Breast epithelium (tissue), 4 donors: ENCODE results near the gene FHOD3. TPM values are rescaled to one million over a fixed set of nuclear protein-coding genes. Genes with fewer than 3 reads are reported as not detected.

Experiments used
- DNase-seq, 2 donors: peaks; one replicate each; pipeline ENCODE4 v3.0.0-alpha.2; 2019; ENCODE audit warnings: low spot score in 2 of 2
- H3K27ac ChIP-seq, 2 donors: fragments of 200-600 bp; sonication (generic) in 1 of 2; one replicate each; pipeline ENCODE4 v1.5.1; 2016 to 2019; ENCODE audit warnings: mild to moderate bottlenecking in 1 of 2
- H3K27me3 ChIP-seq, 2 donors: fragments of 200-600 bp; sonication (generic) in 1 of 2; one replicate each; pipeline versions ENCODE4 v1.5.1 to v1.6.0; 2017 to 2019; ENCODE audit warnings: control low read depth in 1 of 2, mild to moderate bottlenecking in 1 of 2
- H3K36me3 ChIP-seq: fragments of 200-600 bp; one replicate; pipeline ENCODE4 v1.5.1; 2019
- H3K4me1 ChIP-seq, 2 donors: fragments of 200-600 bp; sonication (generic); one replicate each; pipeline ENCODE4 v1.5.1; 2016 to 2019; ENCODE audit warnings: control low read depth in 1 of 2
- H3K4me3 ChIP-seq, 3 donors: fragments of 200-600 bp; sonication (generic); 1 replicate in 2 of 3; 2 replicates in 1 of 3; pipeline ENCODE4 v1.5.1; 2016 to 2019; ENCODE audit warnings: mild to moderate bottlenecking in 3 of 3, moderate library complexity in 2 of 3
- H3K9me3 ChIP-seq, 2 donors: fragments of 200-600 bp; sonication (generic) in 1 of 2; one replicate each; pipeline ENCODE4 v1.5.1; 2016 to 2019; ENCODE audit warnings: control low read depth in 1 of 2
- POLR2A ChIP-seq: fragments of 450-650 bp; IDR thresholded peaks from one replicate; pipeline ENCODE4 v1.6.1; 2016; ENCODE audit warnings: antibody characterized with exemption, mild to moderate bottlenecking, moderate library complexity
- POLR2AphosphoS5 ChIP-seq, 3 donors: sonication (generic); formaldehyde crosslinking; IDR thresholded peaks; one replicate each; pipeline ENCODE4 v1.6.1; 2017; ENCODE audit warnings: antibody characterized with exemption in 3 of 3
- intact Hi-C: fragments of 100-400 bp; cut with DNase I; formaldehyde crosslinking; loops from one replicate; pipeline ENCODE4 v1.15.1; 2023; ENCODE audit warnings: low total_unique reads
- total RNA-seq, 3 donors: library from RNA; depleted of rRNA; stranded (reverse); fragments of >200 nt; gene quantifications; one replicate each; pipeline ENCODE4 v1.1.0, GENCODE V29; 2016
- TF ChIP-seq, protein P1 (sequence below), 3 donors: fragments of 450-650 bp; IDR thresholded peaks; one replicate each; pipeline ENCODE4 v1.5.1; 2016 to 2017; ENCODE audit warnings: antibody characterized with exemption in 3 of 3, mild to moderate bottlenecking in 3 of 3, moderate library complexity in 3 of 3

Gene FHOD3
- total RNA-seq, 3 donors from 2014 or later, result 1.9 to 13.1 (median 13.0) TPM

DNA sequence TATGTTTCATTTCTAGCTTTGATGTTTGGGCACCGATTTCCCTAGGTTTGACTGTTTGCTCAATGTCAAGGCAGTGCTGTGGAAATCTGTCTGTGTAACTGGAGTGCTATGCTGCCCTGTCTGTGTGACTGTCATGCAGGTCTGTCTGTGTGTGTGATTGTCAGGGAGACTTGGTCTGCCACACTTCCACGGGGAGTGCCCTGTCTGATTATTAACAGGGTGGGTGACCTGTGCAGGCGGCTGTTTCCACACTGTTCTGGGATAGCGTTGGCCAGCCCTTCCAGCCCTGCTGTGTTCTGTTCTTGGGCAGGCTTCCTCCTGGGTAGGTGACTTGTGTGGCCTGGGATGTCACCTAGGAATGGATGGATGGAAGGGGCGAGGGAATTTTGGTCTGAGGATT, 85.3 kb downstream of the FHOD3 start:
- TF ChIP-seq POLR2A (no peak), POLR2AphosphoS5 (IDR thresholded peaks at IDR 0.05) (no peak)
- TF ChIP-seq, protein P1, sequence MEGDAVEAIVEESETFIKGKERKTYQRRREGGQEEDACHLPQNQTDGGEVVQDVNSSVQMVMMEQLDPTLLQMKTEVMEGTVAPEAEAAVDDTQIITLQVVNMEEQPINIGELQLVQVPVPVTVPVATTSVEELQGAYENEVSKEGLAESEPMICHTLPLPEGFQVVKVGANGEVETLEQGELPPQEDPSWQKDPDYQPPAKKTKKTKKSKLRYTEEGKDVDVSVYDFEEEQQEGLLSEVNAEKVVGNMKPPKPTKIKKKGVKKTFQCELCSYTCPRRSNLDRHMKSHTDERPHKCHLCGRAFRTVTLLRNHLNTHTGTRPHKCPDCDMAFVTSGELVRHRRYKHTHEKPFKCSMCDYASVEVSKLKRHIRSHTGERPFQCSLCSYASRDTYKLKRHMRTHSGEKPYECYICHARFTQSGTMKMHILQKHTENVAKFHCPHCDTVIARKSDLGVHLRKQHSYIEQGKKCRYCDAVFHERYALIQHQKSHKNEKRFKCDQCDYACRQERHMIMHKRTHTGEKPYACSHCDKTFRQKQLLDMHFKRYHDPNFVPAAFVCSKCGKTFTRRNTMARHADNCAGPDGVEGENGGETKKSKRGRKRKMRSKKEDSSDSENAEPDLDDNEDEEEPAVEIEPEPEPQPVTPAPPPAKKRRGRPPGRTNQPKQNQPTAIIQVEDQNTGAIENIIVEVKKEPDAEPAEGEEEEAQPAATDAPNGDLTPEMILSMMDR (IDR thresholded peaks at IDR 0.05), result no peak
- no peak for DNase-seq
- Histone ChIP-seq H3K27me3 (no peaks in the 10 kb centered on the region), H3K27ac (no peak overlapping the region), H3K9me3 (no peaks in the 10 kb centered on the region), H3K4me3 (no peak overlapping the region), H3K36me3 (no peaks in the 10 kb centered on the region), H3K4me1 (no peaks in the 10 kb centered on the region)
- intact Hi-C loops, result no loop called here

DNA sequence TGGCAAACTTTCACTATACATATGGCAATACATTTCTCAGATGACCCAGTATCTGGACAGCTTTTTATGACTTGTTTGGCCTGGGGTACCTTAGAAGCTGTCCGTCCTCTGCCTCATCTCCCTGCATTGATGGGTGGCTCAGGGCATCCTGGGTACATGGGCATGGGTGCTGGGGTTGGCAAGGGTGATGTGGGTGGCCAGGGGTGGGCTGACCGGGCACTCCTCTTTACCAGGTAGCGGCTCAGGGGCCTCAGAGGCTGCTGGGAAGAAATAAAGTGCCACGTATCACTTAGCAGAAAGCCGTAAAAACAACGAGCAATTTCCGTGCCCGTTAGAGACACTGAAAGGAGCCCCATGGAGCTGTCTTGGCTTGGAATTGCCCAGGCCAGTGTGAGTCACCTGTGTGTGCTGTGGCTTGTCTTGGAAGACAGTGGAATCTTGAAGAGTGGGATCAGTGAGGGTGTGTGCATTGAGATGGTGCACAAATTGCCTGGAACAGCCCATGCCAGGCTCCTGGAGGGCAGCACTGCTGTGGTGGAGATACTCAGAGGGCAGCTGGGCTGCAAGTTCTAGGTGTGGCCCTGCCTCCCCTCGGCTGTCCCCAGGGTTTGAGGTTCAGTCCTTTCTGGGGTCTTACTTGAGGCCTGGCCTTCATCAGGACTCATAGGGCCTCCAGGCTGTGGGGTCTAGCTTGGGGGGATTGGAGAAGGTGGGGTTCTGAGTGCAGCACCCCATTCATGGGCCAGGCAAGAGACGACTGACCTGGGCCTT, 88.8 kb downstream of the FHOD3 start:
- Histone ChIP-seq H3K9me3 (no peaks in the 10 kb centered on the region), H3K27me3 (no peaks in the 10 kb centered on the region), H3K27ac (no peak overlapping the region), H3K36me3 (no peaks in the 10 kb centered on the region), H3K4me1 (no peaks in the 10 kb centered on the region), H3K4me3 (no peak overlapping the region)
- no peak for TF ChIP-seq POLR2A
- TF ChIP-seq, protein P1 (IDR thresholded peaks at IDR 0.05), result no peak
- no peak for TF ChIP-seq POLR2AphosphoS5 (IDR thresholded peaks at IDR 0.05)
- no peak for DNase-seq
- intact Hi-C loops, result no loop called here

DNA sequence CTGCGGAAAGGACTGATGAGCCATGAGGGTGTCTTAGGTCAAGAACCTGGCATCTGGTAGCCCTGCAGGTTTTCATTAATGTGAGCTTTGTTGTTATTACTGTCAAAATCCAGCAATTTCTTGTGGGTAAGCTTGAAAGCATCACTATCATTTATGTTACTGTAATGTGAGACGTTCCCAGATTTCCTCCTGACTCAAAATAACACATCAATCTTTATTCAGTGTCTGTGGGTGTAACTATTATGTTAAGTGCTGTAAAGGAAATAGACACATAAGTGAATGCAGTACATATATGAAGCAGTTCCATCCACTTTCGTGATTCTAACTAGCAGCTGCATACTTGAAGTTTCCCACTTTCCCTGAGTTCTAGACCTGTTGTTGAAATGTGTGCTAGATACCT, 89.8 kb downstream of the FHOD3 start:
- Histone ChIP-seq H3K4me3 (no peak overlapping the region), H3K4me1 (no peaks in the 10 kb centered on the region), H3K9me3 (no peaks in the 10 kb centered on the region), H3K27me3 (no peaks in the 10 kb centered on the region), H3K36me3 (no peaks in the 10 kb centered on the region), H3K27ac (no peak overlapping the region)
- no peak for DNase-seq
- TF ChIP-seq, protein P1 (IDR thresholded peaks at IDR 0.05), result no peak
- TF ChIP-seq POLR2AphosphoS5 (IDR thresholded peaks at IDR 0.05) (no peak), POLR2A (no peak)
- intact Hi-C loops, result no loop called here

DNA sequence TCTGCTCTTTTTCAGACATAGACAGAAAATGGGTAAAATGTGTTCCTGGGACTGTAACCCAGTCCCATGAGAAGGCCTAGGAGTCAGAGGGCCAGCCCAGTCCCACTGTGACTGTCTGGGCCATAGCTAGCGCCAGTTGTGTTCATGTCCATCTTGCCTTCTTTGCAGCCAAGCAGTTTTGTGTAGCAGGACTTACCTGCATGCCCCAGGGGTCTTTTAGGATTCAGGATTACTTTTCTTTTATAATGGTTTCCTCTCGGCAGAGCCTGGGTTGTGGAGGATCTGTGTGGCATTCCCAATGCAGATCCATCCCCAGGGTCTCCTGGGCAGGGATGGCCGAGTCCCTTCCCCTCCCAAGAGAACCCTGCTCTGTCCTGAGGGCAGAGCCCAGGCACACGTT, 90.8 kb downstream of the FHOD3 start:
- no peak for DNase-seq
- peaks cover 0 to under 1% of the 10 kb centered on the region in 2 donors for H3K9me3 ChIP-seq
- H3K4me1 ChIP-seq, result no peaks in the 10 kb centered on the region
- intact Hi-C loops, result no loop called here
- no peaks in the 10 kb centered on the region for H3K27me3 ChIP-seq
- TF ChIP-seq POLR2AphosphoS5 (IDR thresholded peaks at IDR 0.05), result no peak
- TF ChIP-seq, protein P1 (IDR thresholded peaks at IDR 0.05), result no peak
- no peak for TF ChIP-seq POLR2A
- no peaks in the 10 kb centered on the region for H3K36me3 ChIP-seq
- H3K4me3 ChIP-seq, result no peak overlapping the region
- no peak overlapping the region for H3K27ac ChIP-seq

DNA sequence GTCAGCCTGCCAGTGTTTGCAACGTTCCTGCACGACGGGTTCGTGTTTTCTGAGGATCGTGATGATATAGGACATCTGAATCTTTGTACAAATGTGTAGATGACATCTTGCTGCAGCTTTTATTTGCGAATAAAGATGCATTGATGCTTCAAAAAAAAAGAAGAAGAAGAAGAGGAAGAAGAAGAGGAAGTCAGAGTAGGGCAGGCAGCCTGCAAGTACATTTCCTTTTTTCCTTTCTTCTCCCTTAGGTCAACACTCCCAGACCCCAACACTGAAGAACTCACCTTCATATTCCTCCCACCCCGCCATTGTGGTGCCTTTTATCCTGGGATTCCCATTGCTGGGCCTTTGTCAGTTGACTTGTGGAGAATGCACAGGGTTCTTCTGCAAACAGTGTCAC, 91.5 kb downstream of the FHOD3 start:
- intact Hi-C loops, result no loop called here
- H3K9me3 ChIP-seq, result peaks cover 0 to 7% of the 10 kb centered on the region in 2 donors
- no peaks in the 10 kb centered on the region for H3K4me1 ChIP-seq
- H3K27ac ChIP-seq, result no peak overlapping the region
- TF ChIP-seq POLR2A, result no peak
- TF ChIP-seq, protein P1 (IDR thresholded peaks at IDR 0.05), result no peak
- TF ChIP-seq POLR2AphosphoS5 (IDR thresholded peaks at IDR 0.05), result no peak
- H3K27me3 ChIP-seq, result no peaks in the 10 kb centered on the region
- H3K4me3 ChIP-seq, result no peak overlapping the region
- no peak for DNase-seq
- no peaks in the 10 kb centered on the region for H3K36me3 ChIP-seq
